Parathyroid adenoma (tissue), 2 donors: ENCODE data around the gene CACNA1C.

Experiments
- H2AFZ ChIP-seq: fragments of 300-600 bp; sonication (generic); one replicate; pipeline ENCODE4 v1.7.0; 2017; ENCODE audit warnings: antibody characterized with exemption, mild to moderate bottlenecking
- H3K27ac ChIP-seq: fragments of 300-600 bp; sonication (generic); one replicate; pipeline ENCODE4 v1.7.0; 2017
- H3K27me3 ChIP-seq: fragments of 300-600 bp; sonication (generic); one replicate; pipeline ENCODE4 v1.7.0; 2017; ENCODE audit warnings: low read length; ENCODE audit not compliant: control insufficient read depth, insufficient read depth
- H3K36me3 ChIP-seq: fragments of 300-600 bp; sonication (generic); one replicate; pipeline ENCODE4 v1.7.0; 2017; ENCODE audit warnings: low read length; ENCODE audit not compliant: control insufficient read depth, insufficient read depth
- H3K4me1 ChIP-seq: fragments of 300-600 bp; sonication (generic); one replicate; pipeline ENCODE4 v1.7.0; 2017; ENCODE audit warnings: control low read depth
- H3K4me2 ChIP-seq: fragments of 300-600 bp; sonication (generic); one replicate; pipeline ENCODE4 v1.7.0; 2017; ENCODE audit warnings: low read length
- H3K4me3 ChIP-seq: fragments of 300-600 bp; sonication (generic); one replicate; pipeline ENCODE4 v1.7.0; 2017; ENCODE audit warnings: low read depth, low read length
- H3K79me2 ChIP-seq: fragments of 300-600 bp; sonication (generic); one replicate; pipeline ENCODE4 v1.7.0; 2017; ENCODE audit warnings: control low read depth
- H3K9ac ChIP-seq: fragments of 300-600 bp; sonication (generic); one replicate; pipeline ENCODE4 v1.7.0; 2017; ENCODE audit warnings: mild to moderate bottlenecking
- H3K9me3 ChIP-seq: fragments of 300-600 bp; sonication (generic); one replicate; pipeline ENCODE4 v1.7.0; 2017; ENCODE audit warnings: low read length; ENCODE audit not compliant: control insufficient read depth
- CTCF ChIP-seq: fragments of 300-600 bp; sonication (generic); IDR thresholded peaks from one replicate; pipeline ENCODE4 v1.7.0; 2017; ENCODE audit warnings: antibody characterized with exemption, mild to moderate bottlenecking
- donor health status: primary hyperparathyroidism.

The CACNA1C gene

DNA sequence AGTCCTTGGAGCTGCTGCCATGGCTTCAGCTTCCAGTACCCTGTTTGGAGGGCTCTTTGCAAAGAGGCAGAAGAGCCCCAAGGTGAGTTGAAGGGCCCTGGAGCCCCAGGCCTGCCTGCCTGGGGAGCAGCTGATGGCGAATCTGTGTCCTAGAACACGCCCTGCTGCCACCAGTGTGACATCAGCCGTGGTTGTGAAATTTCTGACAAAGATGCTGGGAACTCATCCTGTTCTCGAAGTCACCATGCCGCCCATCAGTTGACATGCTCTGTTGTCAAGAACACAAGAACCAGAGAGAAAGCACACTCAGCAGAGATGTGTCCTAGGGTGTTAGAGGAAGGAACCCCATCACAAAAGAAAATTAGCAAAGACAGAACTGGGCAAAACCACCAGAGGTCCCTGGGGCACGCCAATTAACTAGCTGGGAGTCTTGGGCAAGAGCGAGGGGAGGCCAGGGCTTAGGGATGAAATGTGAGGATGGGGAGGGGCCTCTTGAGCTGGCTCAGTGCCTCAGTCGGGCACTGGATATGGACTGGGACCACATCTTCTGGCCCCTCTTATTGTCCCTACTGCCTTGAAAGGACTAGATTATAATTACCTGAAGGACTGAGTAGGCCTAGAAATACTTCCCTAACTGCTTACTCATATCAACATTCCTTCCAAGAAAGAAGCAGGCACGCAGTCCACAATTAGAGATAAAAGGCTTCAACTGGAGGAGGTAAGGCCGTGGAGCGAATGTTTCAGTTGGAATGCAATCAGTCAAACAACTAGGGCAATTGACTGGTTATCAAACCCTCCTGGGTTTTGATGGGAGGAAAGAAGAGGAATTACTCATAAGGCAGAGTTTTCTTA is 163.1 kb downstream of the CACNA1C start:
- Histone ChIP-seq H3K9me3 (no peaks in the 10 kb centered on the region), H3K4me2 (no peak overlapping the region), H3K79me2 (no peaks in the 10 kb centered on the region), H2AFZ (no peak overlapping the region), H3K9ac (no peak overlapping the region), H3K4me3 (no peak overlapping the region), H3K36me3 (no peaks in the 10 kb centered on the region), H3K27ac (no peak overlapping the region), H3K27me3 (no peaks in the 10 kb centered on the region), H3K4me1 (no peaks in the 10 kb centered on the region)
- TF ChIP-seq CTCF: no peak

DNA sequence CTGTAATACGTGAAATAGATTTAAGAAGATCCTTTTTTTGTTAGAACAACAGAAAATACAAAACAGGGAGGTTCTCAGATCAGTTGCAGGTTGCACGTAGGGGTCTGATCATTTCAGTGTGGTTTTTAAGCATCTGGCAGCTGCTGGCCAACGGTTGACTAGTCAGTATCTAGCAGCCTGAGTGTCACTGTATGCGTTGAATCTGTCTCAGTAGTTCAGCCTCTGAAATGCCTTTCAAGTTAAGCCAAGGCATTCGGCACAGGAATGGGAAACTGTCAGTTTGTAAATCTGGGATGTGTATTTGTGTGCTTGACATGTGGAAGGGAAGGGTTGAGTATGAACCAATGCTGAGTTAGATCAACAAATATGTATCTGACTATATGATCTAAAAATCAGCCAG is 165.9 kb downstream of the CACNA1C start:
- Histone ChIP-seq H3K4me1 (no peaks in the 10 kb centered on the region), H3K27ac (no peak overlapping the region), H3K79me2 (no peaks in the 10 kb centered on the region), H3K27me3 (no peaks in the 10 kb centered on the region), H3K36me3 (no peaks in the 10 kb centered on the region), H2AFZ (no peak overlapping the region), H3K4me2 (no peak overlapping the region), H3K4me3 (no peak overlapping the region), H3K9ac (no peak overlapping the region), H3K9me3 (no peaks in the 10 kb centered on the region)
- no peak for TF ChIP-seq CTCF

- Histone ChIP-seq H3K4me2 (no peak overlapping the region), H3K9ac (no peak overlapping the region), H3K4me3 (no peak overlapping the region), H3K9me3 (no peaks in the 10 kb centered on the region), H3K4me1 (no peaks in the 10 kb centered on the region), H3K36me3 (no peaks in the 10 kb centered on the region), H3K79me2 (no peaks in the 10 kb centered on the region), H3K27ac (no peak overlapping the region), H3K27me3 (no peaks in the 10 kb centered on the region), H2AFZ (no peak overlapping the region)
- TF ChIP-seq CTCF: no peak
Measured at GRCh38 chr12:2221030-2221621, 168.3 kb downstream of the CACNA1C start.

- H2AFZ ChIP-seq: no peak overlapping the region
- H3K27ac ChIP-seq: no peak overlapping the region
Measured at GRCh38 chr12:2222691-2223090, 169.9 kb downstream of the CACNA1C start.

More at GRCh38 chr12:2222691-2223090, 169.9 kb downstream of the CACNA1C start:
- H3K9ac ChIP-seq: no peak overlapping the region
- H3K79me2 ChIP-seq: no peaks in the 10 kb centered on the region
- H3K4me2 ChIP-seq: no peak overlapping the region
- no peaks in the 10 kb centered on the region for H3K9me3 ChIP-seq
- H3K36me3 ChIP-seq: no peaks in the 10 kb centered on the region
- H3K4me1 ChIP-seq: no peaks in the 10 kb centered on the region
- H3K27me3 ChIP-seq: no peaks in the 10 kb centered on the region
- no peak overlapping the region for H3K4me3 ChIP-seq
- no peak for TF ChIP-seq CTCF
